Progenitor cell of endocrine pancreas (in vitro differentiated cells): ENCODE measurements around the gene TASOR2. TPM values are rescaled to one million over a fixed set of nuclear protein-coding genes. Genes with fewer than 3 reads are reported as not detected.

ENCODE experiments used
- DNase-seq: peaks from one replicate; pipeline ENCODE4 v3.0.0; 2021; ENCODE audit warnings: low spot score; ENCODE audit not compliant: unreplicated experiment
- H3K27ac Mint-ChIP-seq: 2 replicates; pipeline ENCODE4 v1.8.0; 2021; ENCODE audit warnings: mild to moderate bottlenecking, moderate library complexity, mixed read lengths
- H3K27me3 Mint-ChIP-seq: 2 replicates; pipeline ENCODE4 v1.8.0; 2021; ENCODE audit warnings: mixed read lengths
- H3K36me3 Mint-ChIP-seq: 2 replicates; pipeline ENCODE4 v1.8.0; 2022; ENCODE audit warnings: mixed read lengths; ENCODE audit not compliant: insufficient read depth
- H3K4me1 Mint-ChIP-seq: 2 replicates; pipeline ENCODE4 v1.8.0; 2021; ENCODE audit warnings: low read depth, mixed read lengths
- H3K4me3 Mint-ChIP-seq: 2 replicates; pipeline ENCODE4 v1.8.0; 2021; ENCODE audit warnings: low read depth, mild to moderate bottlenecking, moderate library complexity, mixed read lengths
- H3K9me3 Mint-ChIP-seq: 2 replicates; pipeline ENCODE4 v1.8.0; 2021; ENCODE audit warnings: low read depth, mixed read lengths
- CTCF ChIP-seq: fragments of 200-600 bp; sonication (generic); IDR thresholded peaks from one replicate; pipeline ENCODE4 v1.5.0; 2021; ENCODE audit warnings: antibody characterized with exemption, mild to moderate bottlenecking; ENCODE audit not compliant: unreplicated experiment
- total RNA-seq: library from RNA; stranded (reverse); gene quantifications from 2 replicates; pipeline ENCODE4 v1.2.1, GENCODE V29; 2021

The TASOR2 gene
- total RNA-seq, 1 donor from 2014 or later: 57.7 TPM

DNA sequence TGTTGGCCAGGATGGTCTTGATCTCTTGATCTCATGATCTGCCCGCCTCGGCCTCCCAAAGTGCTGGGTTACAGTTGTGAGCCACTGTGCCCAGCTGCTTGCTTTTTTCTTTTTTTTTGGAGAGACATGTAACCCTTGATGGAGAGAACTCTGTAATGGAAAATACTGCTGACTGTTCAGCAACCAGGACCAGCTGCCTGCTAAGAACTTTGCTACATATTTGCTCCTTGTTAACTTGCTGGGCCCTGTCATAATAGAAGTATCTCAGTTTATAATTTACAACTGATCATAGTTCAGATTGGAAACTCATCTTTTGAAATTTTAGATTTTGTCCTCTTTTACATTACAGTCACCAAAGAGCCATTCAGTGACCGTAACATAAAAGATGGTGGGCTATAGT, 34.9 kb downstream of the TASOR2 start:
- no peak for DNase-seq
- Mint-ChIP-seq H3K27me3 (no peaks in the 10 kb centered on the region), H3K4me1 (peaks cover 5% of the 10 kb centered on the region), H3K36me3 (peaks cover 7% of the 10 kb centered on the region), H3K9me3 (no peaks in the 10 kb centered on the region), H3K27ac (no peak overlapping the region), H3K4me3 (no peak overlapping the region)
- TF ChIP-seq CTCF: no peak

DNA sequence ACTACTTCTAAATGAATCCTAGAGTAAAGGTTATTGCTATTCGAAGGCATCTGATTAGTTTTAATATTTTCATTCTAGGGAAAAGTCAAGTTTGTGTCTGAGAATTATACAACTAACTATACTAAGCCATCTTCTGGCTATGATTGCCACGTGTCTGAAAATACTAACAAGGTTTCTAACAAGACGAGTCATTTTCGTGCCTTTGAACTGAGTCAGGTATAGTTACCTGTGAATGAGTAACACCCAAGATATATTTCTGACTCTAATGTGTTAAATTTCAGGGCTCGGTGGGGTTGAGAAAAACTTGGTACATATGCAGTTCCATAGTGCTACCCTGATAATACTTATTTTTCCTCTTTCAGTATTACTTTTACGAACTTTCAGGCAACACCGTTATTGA, 35.5 kb downstream of the TASOR2 start:
- no peak for DNase-seq
- H3K9me3 Mint-ChIP-seq: no peaks in the 10 kb centered on the region
- H3K4me3 Mint-ChIP-seq: no peak overlapping the region
- no peak overlapping the region for H3K27ac Mint-ChIP-seq
- no peaks in the 10 kb centered on the region for H3K27me3 Mint-ChIP-seq
- H3K4me1 Mint-ChIP-seq: peaks cover 5% of the 10 kb centered on the region
- peaks cover 10% of the 10 kb centered on the region for H3K36me3 Mint-ChIP-seq
- no peak for TF ChIP-seq CTCF

GRCh38 chr10:5723692-5724091, 39.1 kb downstream of the TASOR2 start:
- Mint-ChIP-seq H3K4me1 (peaks cover 4% of the 10 kb centered on the region), H3K4me3 (no peak overlapping the region), H3K36me3 (peaks cover 10% of the 10 kb centered on the region), H3K9me3 (no peaks in the 10 kb centered on the region), H3K27me3 (no peaks in the 10 kb centered on the region), H3K27ac (peak overlapping the region; percentile 1)
- no peak for DNase-seq
- TF ChIP-seq CTCF: no peak

GRCh38 chr10:5730766-5731165, 46.1 kb downstream of the TASOR2 start:
- Mint-ChIP-seq H3K27me3 (no peaks in the 10 kb centered on the region), H3K36me3 (peaks cover 7% of the 10 kb centered on the region), H3K4me3 (no peak overlapping the region), H3K9me3 (no peaks in the 10 kb centered on the region), H3K27ac (no peak overlapping the region), H3K4me1 (peaks cover 5% of the 10 kb centered on the region)
- no peak for TF ChIP-seq CTCF
- DNase-seq: no peak

- no peak overlapping the region for H3K4me3 Mint-ChIP-seq
- TF ChIP-seq CTCF: no peak
- H3K36me3 Mint-ChIP-seq: peaks cover 8% of the 10 kb centered on the region
- H3K9me3 Mint-ChIP-seq: no peaks in the 10 kb centered on the region
- peaks cover 6% of the 10 kb centered on the region for H3K4me1 Mint-ChIP-seq
- H3K27ac Mint-ChIP-seq: no peak overlapping the region
- no peak for DNase-seq
- no peaks in the 10 kb centered on the region for H3K27me3 Mint-ChIP-seq
Observed at GRCh38 chr10:5731559-5731958, 46.9 kb downstream of the TASOR2 start.
